ENCODE measurements around the gene MYL12B. TPM values are rescaled to one million over a fixed set of nuclear protein-coding genes. Genes with fewer than 3 reads are reported as not detected.

MYL12B gene
- total RNA-seq, 1 donor from 2014 or later = 187 TPM

DNA sequence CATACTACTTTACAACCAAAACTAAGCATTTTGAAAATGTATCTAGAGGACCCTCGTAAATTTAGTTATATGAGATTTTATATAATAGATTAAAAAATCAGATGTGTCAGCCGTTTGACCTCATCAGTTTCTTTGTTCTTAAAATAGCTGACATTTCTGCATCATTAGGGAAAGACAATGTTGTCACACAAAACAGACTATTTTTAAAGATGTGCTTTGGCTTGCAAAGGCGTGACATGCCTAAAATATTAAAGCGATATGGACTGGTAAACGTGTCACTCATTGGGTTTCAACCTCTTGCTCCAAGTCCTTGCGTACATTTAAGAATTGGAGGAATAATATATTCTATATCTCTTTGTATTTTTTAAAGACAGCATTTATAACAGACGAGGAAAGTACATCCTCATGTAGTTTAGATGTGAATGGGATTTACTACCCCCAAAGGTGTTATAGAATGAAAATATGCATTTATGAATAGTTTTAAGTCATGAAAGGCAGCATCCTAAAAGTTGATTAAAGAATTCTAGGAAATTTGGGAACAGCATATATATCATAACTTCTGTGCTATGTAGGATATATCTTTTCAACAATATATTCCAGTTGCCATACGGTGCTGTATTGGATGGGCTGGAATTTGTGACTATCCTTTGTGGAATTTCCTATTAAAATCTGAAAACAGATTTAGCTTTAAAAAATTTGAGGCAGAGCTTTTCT is 10.5 kb upstream of the MYL12B start:
- Mint-ChIP-seq H3K4me1 (ENCODE audit: low read depth) (peaks cover 27% of the 10 kb centered on the region), H3K4me3 (ENCODE audit: low read depth) (no peak overlapping the region), H3K36me3 (ENCODE audit: insufficient read depth) (peaks cover 27% of the 10 kb centered on the region), H3K27ac (no peak overlapping the region), H3K27me3 (no peaks in the 10 kb centered on the region), H3K9me3 (ENCODE audit: low read depth) (no peaks in the 10 kb centered on the region)
- TF ChIP-seq, protein P1, sequence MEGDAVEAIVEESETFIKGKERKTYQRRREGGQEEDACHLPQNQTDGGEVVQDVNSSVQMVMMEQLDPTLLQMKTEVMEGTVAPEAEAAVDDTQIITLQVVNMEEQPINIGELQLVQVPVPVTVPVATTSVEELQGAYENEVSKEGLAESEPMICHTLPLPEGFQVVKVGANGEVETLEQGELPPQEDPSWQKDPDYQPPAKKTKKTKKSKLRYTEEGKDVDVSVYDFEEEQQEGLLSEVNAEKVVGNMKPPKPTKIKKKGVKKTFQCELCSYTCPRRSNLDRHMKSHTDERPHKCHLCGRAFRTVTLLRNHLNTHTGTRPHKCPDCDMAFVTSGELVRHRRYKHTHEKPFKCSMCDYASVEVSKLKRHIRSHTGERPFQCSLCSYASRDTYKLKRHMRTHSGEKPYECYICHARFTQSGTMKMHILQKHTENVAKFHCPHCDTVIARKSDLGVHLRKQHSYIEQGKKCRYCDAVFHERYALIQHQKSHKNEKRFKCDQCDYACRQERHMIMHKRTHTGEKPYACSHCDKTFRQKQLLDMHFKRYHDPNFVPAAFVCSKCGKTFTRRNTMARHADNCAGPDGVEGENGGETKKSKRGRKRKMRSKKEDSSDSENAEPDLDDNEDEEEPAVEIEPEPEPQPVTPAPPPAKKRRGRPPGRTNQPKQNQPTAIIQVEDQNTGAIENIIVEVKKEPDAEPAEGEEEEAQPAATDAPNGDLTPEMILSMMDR (IDR thresholded peaks at IDR 0.05; ENCODE audit: unreplicated experiment) = no peak
- DNase-seq (ENCODE audit: low spot score, unreplicated experiment) = no peak

DNA sequence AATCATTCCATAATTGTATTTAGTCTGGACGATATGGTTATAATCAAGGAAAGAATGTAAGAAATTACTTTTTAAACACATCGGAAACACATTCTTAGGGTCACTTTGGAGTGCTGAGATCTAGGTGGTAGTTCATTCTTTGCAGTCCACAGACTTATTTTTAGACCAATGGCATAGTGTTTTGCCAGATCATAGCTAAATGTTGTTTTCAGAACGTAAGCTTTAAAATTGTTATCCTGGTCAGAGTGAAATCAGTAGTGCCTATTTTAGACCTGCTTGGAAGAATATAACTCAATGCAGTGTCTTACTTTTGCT is 10.0 kb upstream of the MYL12B start:
- H3K27me3 Mint-ChIP-seq = no peaks in the 10 kb centered on the region
- no peak for DNase-seq (ENCODE audit: low spot score, unreplicated experiment)
- no peaks in the 10 kb centered on the region for H3K9me3 Mint-ChIP-seq (ENCODE audit: low read depth)
- H3K4me3 Mint-ChIP-seq (ENCODE audit: low read depth) = no peak overlapping the region
- peaks cover 30% of the 10 kb centered on the region for H3K36me3 Mint-ChIP-seq (ENCODE audit: insufficient read depth)
- H3K4me1 Mint-ChIP-seq (ENCODE audit: low read depth) = peaks cover 30% of the 10 kb centered on the region
- TF ChIP-seq, protein P1 (IDR thresholded peaks at IDR 0.05; ENCODE audit: unreplicated experiment) = no peak
- H3K27ac Mint-ChIP-seq = no peak overlapping the region

DNA sequence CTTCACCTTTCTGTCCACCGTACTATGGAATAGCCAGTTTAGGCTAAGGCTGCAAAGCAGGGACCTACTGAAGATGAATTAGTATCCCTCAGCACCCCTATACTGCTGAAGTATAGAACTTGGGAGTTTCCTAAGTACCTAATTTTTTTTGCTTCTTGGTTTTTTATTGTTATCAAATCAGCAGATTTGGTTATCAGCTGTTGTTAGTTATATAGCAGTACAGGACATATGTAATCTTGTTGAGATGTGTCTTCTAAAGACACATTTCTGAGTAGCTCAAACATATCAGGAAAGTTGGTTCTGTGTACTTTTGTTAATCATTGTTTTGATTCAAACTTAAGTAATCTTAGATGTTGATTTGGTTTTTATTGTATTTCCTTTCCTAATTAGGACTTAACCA is 9.1 kb upstream of the MYL12B start:
- H3K27me3 Mint-ChIP-seq = no peaks in the 10 kb centered on the region
- H3K27ac Mint-ChIP-seq = peak overlapping the region; percentile 17
- H3K36me3 Mint-ChIP-seq (ENCODE audit: insufficient read depth) = peaks cover 35% of the 10 kb centered on the region

DNA sequence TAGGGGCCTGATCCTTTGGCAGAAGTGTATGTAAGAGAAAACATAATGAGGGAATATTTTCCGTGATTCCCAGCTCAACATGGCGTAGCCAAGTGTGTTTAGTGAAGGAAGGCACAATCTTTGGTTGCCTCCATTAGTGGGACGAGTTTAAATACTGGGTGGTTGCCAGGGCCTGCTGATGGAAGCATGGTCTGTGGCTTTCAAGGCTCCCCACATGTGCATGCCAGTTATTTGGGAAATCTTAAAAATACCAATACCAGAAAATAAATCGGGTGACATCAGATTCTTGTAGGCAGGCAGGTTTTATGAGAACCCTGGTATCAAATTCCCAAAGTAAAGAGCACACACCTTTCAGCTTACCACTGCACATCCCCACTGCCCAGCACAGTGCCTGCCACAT is 7.2 kb upstream of the MYL12B start:
- H3K36me3 Mint-ChIP-seq (ENCODE audit: insufficient read depth) = peaks cover 34% of the 10 kb centered on the region
- H3K4me3 Mint-ChIP-seq (ENCODE audit: low read depth) = no peak overlapping the region
- no peaks in the 10 kb centered on the region for H3K9me3 Mint-ChIP-seq (ENCODE audit: low read depth)
- TF ChIP-seq, protein P1 (IDR thresholded peaks at IDR 0.05; ENCODE audit: unreplicated experiment) = no peak
- H3K27ac Mint-ChIP-seq = peak overlapping the region; percentile 82
- no peaks in the 10 kb centered on the region for H3K27me3 Mint-ChIP-seq
- H3K4me1 Mint-ChIP-seq (ENCODE audit: low read depth) = peaks cover 30% of the 10 kb centered on the region
- DNase-seq (ENCODE audit: low spot score, unreplicated experiment) = no peak

More for the DNA sequence above, 9.1 kb upstream of the MYL12B start:
- Mint-ChIP-seq H3K9me3 (ENCODE audit: low read depth) (no peaks in the 10 kb centered on the region), H3K4me1 (ENCODE audit: low read depth) (peaks cover 34% of the 10 kb centered on the region), H3K4me3 (ENCODE audit: low read depth) (no peak overlapping the region)
- DNase-seq (ENCODE audit: low spot score, unreplicated experiment) = no peak
- TF ChIP-seq, protein P1 (IDR thresholded peaks at IDR 0.05; ENCODE audit: unreplicated experiment) = no peak

DNA sequence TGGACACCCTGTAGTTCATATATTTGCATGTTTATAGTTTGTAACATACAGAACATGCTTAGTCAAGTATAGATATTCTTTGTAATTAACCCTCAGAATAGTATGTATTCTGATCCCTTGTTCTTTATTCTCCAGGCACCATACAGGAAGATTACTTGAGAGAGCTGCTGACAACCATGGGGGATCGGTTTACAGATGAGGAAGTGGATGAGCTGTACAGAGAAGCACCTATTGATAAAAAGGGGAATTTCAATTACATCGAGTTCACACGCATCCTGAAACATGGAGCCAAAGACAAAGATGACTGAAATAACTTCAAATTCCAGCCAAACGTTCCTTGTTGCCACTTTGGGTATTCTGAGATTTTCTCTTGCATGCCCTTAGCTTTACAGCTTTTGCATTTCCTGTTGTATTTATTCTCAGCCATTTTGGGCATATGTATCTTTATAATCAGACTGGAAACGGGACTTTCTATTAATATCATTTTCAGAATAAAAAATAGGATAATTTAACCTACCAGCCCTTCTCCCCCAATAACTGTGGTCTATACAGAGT is 6.2 kb upstream of the MYL12B start:
- Mint-ChIP-seq H3K36me3 (ENCODE audit: insufficient read depth) (peaks cover 34% of the 10 kb centered on the region), H3K27ac (peak overlapping the region; percentile 88), H3K27me3 (no peaks in the 10 kb centered on the region), H3K4me1 (ENCODE audit: low read depth) (peaks cover 25% of the 10 kb centered on the region), H3K4me3 (ENCODE audit: low read depth) (no peak overlapping the region), H3K9me3 (ENCODE audit: low read depth) (no peaks in the 10 kb centered on the region)
- TF ChIP-seq, protein P1 (IDR thresholded peaks at IDR 0.05; ENCODE audit: unreplicated experiment) = no peak
- DNase-seq (ENCODE audit: low spot score, unreplicated experiment) = no peak
